Measurements from ENCODE around the gene DIPK1B. TPM values are rescaled to one million over a fixed set of nuclear protein-coding genes. Genes with fewer than 3 reads are reported as not detected.
"Not testable (repeated sequence)": the region's sequence is repeated elsewhere in the genome, so short reads cannot be mapped to it uniquely, and the experiment has no call there.

The DIPK1B gene
- polyA plus RNA-seq, 2 donors = 1.6 to 2.5 TPM

DNA sequence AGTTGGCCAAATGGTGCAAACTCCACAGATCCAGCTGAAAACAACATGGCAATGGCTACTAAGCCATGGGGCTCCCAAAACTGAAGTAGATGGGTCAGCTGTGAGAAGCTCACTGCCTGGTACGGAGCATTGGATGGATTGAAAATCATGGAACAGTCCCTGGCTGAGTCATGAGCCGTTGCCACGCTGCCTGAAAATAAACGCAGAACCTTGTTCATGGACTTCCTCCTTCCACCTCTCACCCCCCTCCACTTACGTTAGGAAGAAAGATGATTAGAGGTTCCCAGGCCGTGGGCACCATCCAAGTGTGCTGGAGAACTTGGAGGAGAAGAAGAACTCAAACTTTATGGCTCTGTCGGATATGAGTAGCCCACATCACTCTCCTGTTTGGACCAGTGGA is 6.8 kb upstream of the DIPK1B start:
- Histone ChIP-seq H3K27ac (ENCODE audit: low read depth in 2 of 2, low read length in 1 of 2) (no peak overlapping the region), H3K9me3 (ENCODE audit: control insufficient read depth in 2 of 2, insufficient read depth in 1 of 2, low read depth in 1 of 2, low read length in 1 of 2) (no peaks in the 10 kb centered on the region), H3K4me3 (ENCODE audit: low read depth in 1 of 2, low read length in 2 of 2) (no peak overlapping the region), H3K27me3 (ENCODE audit: control insufficient read depth in 1 of 2, insufficient read depth in 2 of 2, low read length in 2 of 2) (no peaks in the 10 kb centered on the region), H3K4me1 (ENCODE audit: control insufficient read depth in 2 of 2, insufficient read depth in 2 of 2, low read length in 1 of 2) (no peaks in the 10 kb centered on the region), H3K36me3 (ENCODE audit: control insufficient read depth in 2 of 2, insufficient read depth in 2 of 2, low read length in 1 of 2) (no peaks in the 10 kb centered on the region)
- WGBS, 2 donors = 49 to 54% methylated on average over 7 of the region's 7 CpGs

DNA sequence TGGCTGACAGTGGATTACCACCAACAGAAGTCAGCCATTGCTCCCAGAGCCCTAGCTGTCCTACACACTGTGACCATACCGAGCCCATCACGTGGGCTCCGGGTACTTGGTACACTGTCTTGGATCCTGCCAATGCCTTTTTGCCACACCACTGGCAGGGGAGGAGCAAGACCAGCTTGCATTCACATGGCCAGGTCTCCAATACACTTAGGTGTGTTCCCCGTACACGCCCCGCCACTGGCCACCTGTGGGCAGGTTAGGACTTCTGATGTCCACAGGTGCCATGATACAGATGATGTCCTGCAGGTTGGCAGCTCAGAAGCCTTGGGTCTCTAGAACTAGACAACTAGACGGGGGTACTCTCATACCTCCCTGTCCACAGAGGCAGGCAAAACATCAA is 5.4 kb upstream of the DIPK1B start:
- Histone ChIP-seq H3K4me3 (ENCODE audit: low read depth in 1 of 2, low read length in 2 of 2) (no peak overlapping the region), H3K4me1 (ENCODE audit: control insufficient read depth in 2 of 2, insufficient read depth in 2 of 2, low read length in 1 of 2) (peaks cover 0 to 3% of the 10 kb centered on the region in 2 donors), H3K27ac (ENCODE audit: low read depth in 2 of 2, low read length in 1 of 2) (no peak overlapping the region), H3K36me3 (ENCODE audit: control insufficient read depth in 2 of 2, insufficient read depth in 2 of 2, low read length in 1 of 2) (no peaks in the 10 kb centered on the region), H3K9me3 (ENCODE audit: control insufficient read depth in 2 of 2, insufficient read depth in 1 of 2, low read depth in 1 of 2, low read length in 1 of 2) (no peaks in the 10 kb centered on the region), H3K27me3 (ENCODE audit: control insufficient read depth in 1 of 2, insufficient read depth in 2 of 2, low read length in 2 of 2) (no peaks in the 10 kb centered on the region)
- WGBS, 2 donors = 91 to 92% methylated on average over 7 of the region's 7 CpGs

DNA sequence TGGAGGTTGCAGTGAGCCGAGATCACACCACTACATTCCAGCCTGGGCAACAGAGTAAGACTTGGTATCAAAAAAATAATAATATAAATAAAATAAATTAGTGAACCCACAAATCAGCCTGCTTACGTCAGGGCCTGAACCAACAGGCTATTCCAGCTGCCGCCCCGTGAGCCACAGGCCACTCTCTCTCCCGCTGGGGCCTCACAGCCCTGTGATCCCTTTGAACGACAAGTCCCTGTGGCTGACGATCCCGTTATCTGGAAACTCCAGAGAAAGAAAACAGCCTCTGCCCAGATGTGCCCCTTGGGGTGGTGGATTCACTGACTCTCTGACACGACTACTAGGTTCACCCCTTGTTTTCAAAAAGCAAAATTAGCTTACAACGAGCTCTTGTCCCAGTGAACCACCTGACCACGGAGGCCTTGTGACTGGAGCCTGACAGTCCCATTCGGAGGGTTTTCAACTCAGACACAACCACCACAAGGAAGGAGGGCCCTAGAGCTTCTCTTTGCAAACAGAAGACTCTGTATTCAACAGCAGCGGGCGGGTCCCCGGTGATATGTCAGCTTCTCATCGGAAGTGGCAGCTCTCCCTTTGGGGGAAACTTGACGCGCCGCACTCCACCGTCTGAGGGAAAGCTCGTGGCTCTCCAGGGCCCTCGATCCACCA is 4.4 kb upstream of the DIPK1B start:
- WGBS, 2 donors = 81 to 86% methylated on average over 19 to 22 of the region's 22 CpGs
- H3K36me3 ChIP-seq (ENCODE audit: control insufficient read depth in 2 of 2, insufficient read depth in 2 of 2, low read length in 1 of 2) = no peaks in the 10 kb centered on the region
- H3K9me3 ChIP-seq (ENCODE audit: control insufficient read depth in 2 of 2, insufficient read depth in 1 of 2, low read depth in 1 of 2, low read length in 1 of 2) = no peaks in the 10 kb centered on the region
- H3K4me1 ChIP-seq (ENCODE audit: control insufficient read depth in 2 of 2, insufficient read depth in 2 of 2, low read length in 1 of 2) = peaks cover 0 to 3% of the 10 kb centered on the region in 2 donors
- peaks cover 0 to 6% of the 10 kb centered on the region in 2 donors for H3K27me3 ChIP-seq (ENCODE audit: control insufficient read depth in 1 of 2, insufficient read depth in 2 of 2, low read length in 2 of 2)
- no peak overlapping the region for H3K4me3 ChIP-seq (ENCODE audit: low read depth in 1 of 2, low read length in 2 of 2)
- no peak overlapping the region for H3K27ac ChIP-seq (ENCODE audit: low read depth in 2 of 2, low read length in 1 of 2)

DNA sequence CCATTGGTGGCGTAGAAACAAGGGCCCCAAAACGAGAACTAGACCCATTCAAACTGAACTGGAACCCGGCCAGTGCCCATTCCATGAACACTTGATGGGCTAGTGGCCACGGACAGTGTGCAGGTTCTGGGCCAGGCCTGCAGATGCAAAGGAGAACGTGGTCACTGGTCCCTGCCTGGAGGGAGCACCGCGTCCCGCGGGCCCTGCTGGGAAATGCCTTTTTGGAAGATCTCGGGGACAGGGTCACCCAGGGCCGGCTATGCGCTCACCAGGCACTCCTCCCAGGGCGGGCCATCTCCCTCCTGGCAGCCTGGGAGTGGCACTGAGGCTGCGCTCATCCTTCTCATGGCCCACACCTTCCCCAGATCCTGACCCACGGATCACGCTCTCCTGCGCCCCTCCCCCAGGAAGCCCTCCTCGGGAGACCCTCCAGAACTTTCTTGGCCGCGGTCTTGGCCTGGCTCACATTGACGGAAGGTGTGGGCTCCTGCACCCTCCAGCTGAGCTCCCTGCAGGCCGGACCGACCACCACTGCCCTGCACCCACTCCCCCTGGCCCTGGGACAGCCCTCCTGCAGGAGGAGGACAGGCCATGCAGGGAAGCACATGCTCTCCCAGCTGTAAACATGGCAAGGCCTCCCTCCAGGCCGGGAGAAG is 2.8 kb upstream of the DIPK1B start:
- Histone ChIP-seq H3K27me3 (ENCODE audit: control insufficient read depth in 1 of 2, insufficient read depth in 2 of 2, low read length in 2 of 2) (peaks cover 0 to 7% of the 10 kb centered on the region in 2 donors), H3K27ac (ENCODE audit: low read depth in 2 of 2, low read length in 1 of 2) (no peak overlapping the region), H3K4me3 (ENCODE audit: low read depth in 1 of 2, low read length in 2 of 2) (no peak overlapping the region), H3K4me1 (ENCODE audit: control insufficient read depth in 2 of 2, insufficient read depth in 2 of 2, low read length in 1 of 2) (peaks cover 0 to 3% of the 10 kb centered on the region in 2 donors), H3K9me3 (ENCODE audit: control insufficient read depth in 2 of 2, insufficient read depth in 1 of 2, low read depth in 1 of 2, low read length in 1 of 2) (no peaks in the 10 kb centered on the region), H3K36me3 (ENCODE audit: control insufficient read depth in 2 of 2, insufficient read depth in 2 of 2, low read length in 1 of 2) (no peaks in the 10 kb centered on the region)
- WGBS, 2 donors = 86 to 88% methylated on average over 22 to 24 of the region's 24 CpGs

DNA sequence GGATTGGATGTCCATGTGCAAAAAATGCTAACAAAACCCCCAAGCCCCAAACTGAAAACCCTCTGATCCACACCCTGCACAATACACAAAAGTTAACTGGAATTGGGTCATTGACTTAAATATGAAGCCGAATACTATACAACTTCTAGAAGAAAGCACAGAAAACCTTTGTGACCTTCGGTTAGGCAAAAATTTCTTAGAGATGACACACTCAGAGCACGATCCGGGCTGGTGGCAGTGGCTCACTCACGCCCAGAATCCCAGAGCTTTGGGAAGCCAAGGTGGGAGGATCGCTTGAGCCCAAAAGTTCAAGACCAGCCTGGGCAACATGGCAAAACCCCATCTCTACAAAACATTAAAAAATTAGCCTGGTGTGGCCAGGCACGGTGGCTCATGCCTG is 1.8 kb upstream of the DIPK1B start:
- WGBS, 2 donors = 83 to 87% methylated on average over 7 of the region's 7 CpGs
- no peaks in the 10 kb centered on the region for H3K36me3 ChIP-seq (ENCODE audit: control insufficient read depth in 2 of 2, insufficient read depth in 2 of 2, low read length in 1 of 2)
- peaks cover 0 to 7% of the 10 kb centered on the region in 2 donors for H3K27me3 ChIP-seq (ENCODE audit: control insufficient read depth in 1 of 2, insufficient read depth in 2 of 2, low read length in 2 of 2)
- peaks cover 0 to 3% of the 10 kb centered on the region in 2 donors for H3K4me1 ChIP-seq (ENCODE audit: control insufficient read depth in 2 of 2, insufficient read depth in 2 of 2, low read length in 1 of 2)
- H3K4me3 ChIP-seq (ENCODE audit: low read depth in 1 of 2, low read length in 2 of 2) = no peak overlapping the region
- no peaks in the 10 kb centered on the region for H3K9me3 ChIP-seq (ENCODE audit: control insufficient read depth in 2 of 2, insufficient read depth in 1 of 2, low read depth in 1 of 2, low read length in 1 of 2)
- no peak overlapping the region for H3K27ac ChIP-seq (ENCODE audit: low read depth in 2 of 2, low read length in 1 of 2)

DNA sequence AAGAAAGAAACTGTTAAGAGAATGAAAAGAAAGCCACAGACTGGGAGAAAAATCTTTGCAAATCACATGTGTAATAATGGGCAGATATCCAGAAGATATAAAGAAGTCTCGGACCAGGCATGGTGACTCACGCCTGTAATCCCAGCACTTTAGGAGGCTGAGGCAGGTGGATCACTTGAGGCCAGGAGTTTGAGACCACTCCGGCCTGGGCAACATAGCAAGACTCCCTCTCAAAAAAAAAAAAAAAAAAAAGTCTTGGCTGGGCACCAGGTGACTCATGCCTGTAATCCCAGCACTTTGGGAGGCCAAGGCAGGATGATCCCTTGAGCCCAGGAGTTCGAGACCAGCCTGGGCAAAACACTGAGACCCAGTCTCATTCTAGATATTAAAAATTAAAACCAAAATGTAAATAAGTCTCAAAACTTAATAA is 1.1 kb upstream of the DIPK1B start:
- 25 to 32% methylated on average over 4 of the region's 4 CpGs for WGBS, 2 donors
- H3K4me3 ChIP-seq (ENCODE audit: low read depth in 1 of 2, low read length in 2 of 2); H3K27ac ChIP-seq (ENCODE audit: low read depth in 2 of 2, low read length in 1 of 2); H3K27me3 ChIP-seq (ENCODE audit: control insufficient read depth in 1 of 2, insufficient read depth in 2 of 2, low read length in 2 of 2); H3K4me1 ChIP-seq (ENCODE audit: control insufficient read depth in 2 of 2, insufficient read depth in 2 of 2, low read length in 1 of 2); H3K9me3 ChIP-seq (ENCODE audit: control insufficient read depth in 2 of 2, insufficient read depth in 1 of 2, low read depth in 1 of 2, low read length in 1 of 2); H3K36me3 ChIP-seq (ENCODE audit: control insufficient read depth in 2 of 2, insufficient read depth in 2 of 2, low read length in 1 of 2): not testable (repeated sequence)

DNA sequence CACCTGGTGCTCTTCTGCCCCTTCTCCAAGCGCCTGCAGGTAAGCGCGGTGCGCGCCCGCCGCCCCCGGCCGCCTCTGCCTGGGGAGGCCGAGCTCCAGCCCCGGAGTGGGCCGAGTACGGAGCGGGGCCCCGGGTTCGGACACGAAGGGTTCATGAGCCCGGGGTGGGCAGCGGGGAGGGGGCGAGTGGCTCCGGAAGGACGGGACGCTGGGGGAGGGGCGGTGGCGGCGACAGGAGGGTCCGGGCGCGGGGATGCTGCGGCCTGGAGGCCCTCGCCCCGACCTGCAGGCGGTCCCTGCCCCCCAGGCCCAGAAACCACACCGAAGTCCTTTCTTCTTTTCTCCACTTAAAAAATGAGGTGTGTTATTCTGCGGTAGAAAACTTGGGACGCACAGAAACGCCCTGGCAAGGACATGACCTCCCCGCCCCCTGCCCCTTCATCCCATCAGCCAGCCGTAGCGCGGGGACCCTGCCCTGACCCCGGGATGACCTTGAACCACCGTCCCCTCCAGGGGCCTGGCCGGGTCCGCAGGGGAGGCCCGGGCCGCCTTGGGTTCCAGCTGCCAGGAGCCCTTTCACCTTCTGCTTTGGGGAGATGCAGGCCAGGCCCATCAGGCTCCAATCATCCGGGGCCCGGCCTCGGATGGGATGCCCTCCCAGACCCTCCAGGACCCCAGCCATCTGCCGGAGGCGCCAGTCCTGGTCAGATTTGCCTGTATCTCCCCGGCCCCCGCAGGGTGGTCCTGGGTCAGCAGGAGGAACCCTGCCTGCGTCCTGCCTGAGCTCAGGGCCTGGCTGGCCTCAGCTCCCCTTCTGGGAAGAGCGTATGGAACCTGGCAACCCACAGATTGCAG is 545 bp downstream of the DIPK1B start:
- peak overlapping the region; percentile 23 to 40 for H3K4me3 ChIP-seq (ENCODE audit: low read depth in 1 of 2, low read length in 2 of 2)
- WGBS, 2 donors = 9 to 10% methylated on average over 45 to 56 of the region's 56 CpGs
- H3K9me3 ChIP-seq (ENCODE audit: control insufficient read depth in 2 of 2, insufficient read depth in 1 of 2, low read depth in 1 of 2, low read length in 1 of 2) = no peaks in the 10 kb centered on the region
- peak overlapping the region in 1 of 2 donors; percentile 49 for H3K27ac ChIP-seq (ENCODE audit: low read depth in 2 of 2, low read length in 1 of 2)
- peaks cover 0 to 3% of the 10 kb centered on the region in 2 donors for H3K4me1 ChIP-seq (ENCODE audit: control insufficient read depth in 2 of 2, insufficient read depth in 2 of 2, low read length in 1 of 2)
- H3K27me3 ChIP-seq (ENCODE audit: control insufficient read depth in 1 of 2, insufficient read depth in 2 of 2, low read length in 2 of 2) = peaks cover 0 to 7% of the 10 kb centered on the region in 2 donors
- H3K36me3 ChIP-seq (ENCODE audit: control insufficient read depth in 2 of 2, insufficient read depth in 2 of 2, low read length in 1 of 2) = no peaks in the 10 kb centered on the region

DNA sequence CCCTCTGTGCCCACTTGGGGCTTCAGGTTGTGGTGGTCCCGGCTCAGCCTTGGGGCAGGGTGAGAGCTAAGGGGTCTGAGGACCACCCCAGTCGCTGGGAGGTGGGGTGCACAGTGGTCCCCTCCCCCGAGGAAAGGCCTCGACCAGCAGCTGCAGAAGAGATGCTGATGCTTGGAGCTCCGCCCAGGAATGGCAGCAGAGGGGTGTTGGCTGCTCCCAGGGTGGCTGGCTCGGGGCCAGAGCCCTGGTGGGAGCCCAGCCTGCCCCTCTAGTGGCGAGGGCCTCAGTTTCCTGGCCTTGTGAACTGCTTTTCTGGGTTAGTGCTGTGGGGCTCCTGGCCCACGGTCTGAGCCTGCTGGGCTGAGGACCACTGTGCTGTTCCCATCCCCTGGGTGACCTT is 1.2 kb downstream of the DIPK1B start:
- H3K4me1 ChIP-seq (ENCODE audit: control insufficient read depth in 2 of 2, insufficient read depth in 2 of 2, low read length in 1 of 2) = peaks cover 0 to 3% of the 10 kb centered on the region in 2 donors
- no peak overlapping the region for H3K4me3 ChIP-seq (ENCODE audit: low read depth in 1 of 2, low read length in 2 of 2)
- peaks cover 0 to 7% of the 10 kb centered on the region in 2 donors for H3K27me3 ChIP-seq (ENCODE audit: control insufficient read depth in 1 of 2, insufficient read depth in 2 of 2, low read length in 2 of 2)
- H3K36me3 ChIP-seq (ENCODE audit: control insufficient read depth in 2 of 2, insufficient read depth in 2 of 2, low read length in 1 of 2) = no peaks in the 10 kb centered on the region
- peak overlapping the region in 1 of 2 donors; percentile 49 for H3K27ac ChIP-seq (ENCODE audit: low read depth in 2 of 2, low read length in 1 of 2)
- H3K9me3 ChIP-seq (ENCODE audit: control insufficient read depth in 2 of 2, insufficient read depth in 1 of 2, low read depth in 1 of 2, low read length in 1 of 2) = no peaks in the 10 kb centered on the region
- 46 to 51% methylated on average over 8 of the region's 8 CpGs for WGBS, 2 donors

DNA sequence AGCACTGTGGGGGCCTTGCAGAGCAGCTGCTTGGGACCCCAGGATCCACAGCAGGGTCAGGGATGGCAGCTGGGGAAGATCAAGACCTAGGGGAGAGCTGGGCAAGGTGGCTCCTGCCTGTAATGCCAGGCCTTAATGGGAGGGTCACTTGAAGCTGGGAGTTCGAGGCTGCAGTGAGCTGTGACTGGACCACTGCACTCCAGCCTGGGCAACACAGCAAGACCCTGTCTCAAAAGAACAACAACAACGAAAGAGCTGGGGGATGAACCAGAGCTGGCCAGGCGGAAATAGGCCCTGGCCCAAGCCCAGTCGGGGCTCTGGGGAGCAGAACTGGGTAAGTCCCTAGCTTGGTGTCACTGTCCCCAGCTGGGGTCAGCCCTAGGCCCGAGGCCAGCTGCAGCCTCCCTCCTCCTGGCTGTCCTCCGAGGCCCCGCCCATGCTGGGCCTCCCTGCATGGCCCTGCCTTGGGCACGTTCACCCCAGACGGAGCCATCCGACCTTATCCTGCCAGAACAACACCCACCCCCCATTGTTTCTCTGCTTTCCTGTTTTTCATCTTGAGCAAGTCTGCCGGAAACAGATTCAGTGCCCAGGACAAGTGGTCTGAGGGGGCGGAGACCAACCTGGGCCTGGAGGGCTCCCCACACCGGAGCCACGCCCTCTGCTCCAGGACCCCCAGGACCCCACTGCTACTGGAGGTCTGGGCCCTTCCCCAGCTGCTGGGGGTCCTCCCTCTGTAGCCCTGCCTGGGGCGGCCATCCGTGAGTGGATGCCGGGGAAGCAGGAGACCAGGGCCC is 1.9 kb downstream of the DIPK1B start:
- Histone ChIP-seq H3K4me1 (ENCODE audit: control insufficient read depth in 2 of 2, insufficient read depth in 2 of 2, low read length in 1 of 2) (peaks cover 0 to 3% of the 10 kb centered on the region in 2 donors), H3K9me3 (ENCODE audit: control insufficient read depth in 2 of 2, insufficient read depth in 1 of 2, low read depth in 1 of 2, low read length in 1 of 2) (no peaks in the 10 kb centered on the region), H3K36me3 (ENCODE audit: control insufficient read depth in 2 of 2, insufficient read depth in 2 of 2, low read length in 1 of 2) (no peaks in the 10 kb centered on the region), H3K27me3 (ENCODE audit: control insufficient read depth in 1 of 2, insufficient read depth in 2 of 2, low read length in 2 of 2) (peaks cover 0 to 7% of the 10 kb centered on the region in 2 donors), H3K27ac (ENCODE audit: low read depth in 2 of 2, low read length in 1 of 2) (peak overlapping the region in 1 of 2 donors; percentile 26), H3K4me3 (ENCODE audit: low read depth in 1 of 2, low read length in 2 of 2) (peak overlapping the region in 1 of 2 donors; percentile 3)
- 59 to 79% methylated on average over 15 to 17 of the region's 17 CpGs for WGBS, 2 donors
